ENCODE results near the gene CST9. TPM values are rescaled to one million over a fixed set of nuclear protein-coding genes. Genes with fewer than 3 reads are reported as not detected.

Gene CST9
- total RNA-seq, 1 donor: not detected

DNA sequence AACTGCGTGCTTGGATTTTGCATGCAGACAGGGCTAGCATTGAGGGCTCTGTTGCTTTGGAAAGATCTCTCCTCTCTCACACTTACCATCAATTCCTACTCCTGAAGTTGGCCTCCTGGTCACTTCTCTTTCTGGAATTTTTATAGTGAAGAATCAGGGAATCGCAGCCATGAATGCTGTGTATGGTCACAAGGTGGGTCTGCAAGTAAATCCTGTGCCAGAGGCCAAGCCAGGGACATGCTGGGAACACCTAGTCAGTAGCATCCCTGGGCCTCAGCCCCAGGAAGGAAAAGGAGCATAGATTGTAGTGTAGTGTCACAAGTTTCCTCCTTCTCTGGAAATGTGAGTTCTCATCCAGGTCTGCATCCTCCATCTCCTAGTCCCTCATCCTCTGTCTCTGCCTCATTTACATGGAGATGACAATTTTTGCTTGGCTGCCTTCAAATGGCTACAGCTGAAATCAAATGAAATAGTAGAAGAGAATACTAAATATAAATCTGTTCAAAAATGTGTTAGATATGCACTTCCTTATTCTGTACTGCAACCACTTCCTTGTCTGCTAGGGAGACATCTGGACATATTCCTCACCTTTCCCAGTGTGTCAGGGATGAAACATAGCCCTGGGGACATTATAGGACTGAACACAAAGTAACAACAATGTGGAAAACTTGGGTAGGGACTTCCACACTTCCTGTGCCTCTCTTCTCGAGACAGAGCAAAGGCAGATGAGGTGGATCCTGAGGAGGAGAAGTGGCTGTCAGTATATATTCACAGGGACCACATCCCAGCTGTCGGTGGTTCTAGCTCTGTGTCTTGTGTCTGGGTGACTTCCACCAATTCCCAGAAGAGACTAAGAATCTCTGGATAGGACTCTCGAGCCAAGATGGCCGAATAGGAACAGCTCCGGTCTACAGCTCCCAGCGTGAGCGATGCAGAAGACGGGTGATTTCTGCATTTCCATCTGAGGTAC, 17.0 kb downstream of the CST9 start:
- H3K4me3 ChIP-seq (ENCODE audit: low read depth, low read length): no peak overlapping the region
- DNase-seq (ENCODE audit: low read depth): no peak
- TF ChIP-seq, protein P1, sequence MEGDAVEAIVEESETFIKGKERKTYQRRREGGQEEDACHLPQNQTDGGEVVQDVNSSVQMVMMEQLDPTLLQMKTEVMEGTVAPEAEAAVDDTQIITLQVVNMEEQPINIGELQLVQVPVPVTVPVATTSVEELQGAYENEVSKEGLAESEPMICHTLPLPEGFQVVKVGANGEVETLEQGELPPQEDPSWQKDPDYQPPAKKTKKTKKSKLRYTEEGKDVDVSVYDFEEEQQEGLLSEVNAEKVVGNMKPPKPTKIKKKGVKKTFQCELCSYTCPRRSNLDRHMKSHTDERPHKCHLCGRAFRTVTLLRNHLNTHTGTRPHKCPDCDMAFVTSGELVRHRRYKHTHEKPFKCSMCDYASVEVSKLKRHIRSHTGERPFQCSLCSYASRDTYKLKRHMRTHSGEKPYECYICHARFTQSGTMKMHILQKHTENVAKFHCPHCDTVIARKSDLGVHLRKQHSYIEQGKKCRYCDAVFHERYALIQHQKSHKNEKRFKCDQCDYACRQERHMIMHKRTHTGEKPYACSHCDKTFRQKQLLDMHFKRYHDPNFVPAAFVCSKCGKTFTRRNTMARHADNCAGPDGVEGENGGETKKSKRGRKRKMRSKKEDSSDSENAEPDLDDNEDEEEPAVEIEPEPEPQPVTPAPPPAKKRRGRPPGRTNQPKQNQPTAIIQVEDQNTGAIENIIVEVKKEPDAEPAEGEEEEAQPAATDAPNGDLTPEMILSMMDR (IDR thresholded peaks at IDR 0.05; ENCODE audit: insufficient read depth, low read length): no peak

DNA sequence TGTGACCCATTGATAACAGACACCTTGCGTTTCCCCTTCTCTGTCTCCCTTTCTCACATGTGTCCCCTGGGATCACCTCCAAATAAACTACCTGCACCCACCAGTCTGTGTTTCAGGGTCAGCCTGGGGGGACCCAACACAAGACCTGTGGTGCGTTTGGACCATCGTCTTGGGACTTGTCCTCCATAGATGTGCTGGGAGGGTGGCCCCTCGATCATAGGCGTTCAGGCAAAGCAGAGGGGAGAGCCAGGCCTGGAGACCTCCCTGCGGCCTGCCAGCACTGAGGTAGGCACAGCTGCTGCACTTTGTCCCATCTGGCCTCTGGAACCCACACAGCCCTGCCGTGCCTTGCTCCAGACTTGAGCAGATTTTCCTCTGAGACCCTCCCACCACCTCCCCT, 18.1 kb downstream of the CST9 start:
- TF ChIP-seq, protein P1 (IDR thresholded peaks at IDR 0.05; ENCODE audit: insufficient read depth, low read length): no peak
- no peak for DNase-seq (ENCODE audit: low read depth)
- no peak overlapping the region for H3K4me3 ChIP-seq (ENCODE audit: low read depth, low read length)

DNA sequence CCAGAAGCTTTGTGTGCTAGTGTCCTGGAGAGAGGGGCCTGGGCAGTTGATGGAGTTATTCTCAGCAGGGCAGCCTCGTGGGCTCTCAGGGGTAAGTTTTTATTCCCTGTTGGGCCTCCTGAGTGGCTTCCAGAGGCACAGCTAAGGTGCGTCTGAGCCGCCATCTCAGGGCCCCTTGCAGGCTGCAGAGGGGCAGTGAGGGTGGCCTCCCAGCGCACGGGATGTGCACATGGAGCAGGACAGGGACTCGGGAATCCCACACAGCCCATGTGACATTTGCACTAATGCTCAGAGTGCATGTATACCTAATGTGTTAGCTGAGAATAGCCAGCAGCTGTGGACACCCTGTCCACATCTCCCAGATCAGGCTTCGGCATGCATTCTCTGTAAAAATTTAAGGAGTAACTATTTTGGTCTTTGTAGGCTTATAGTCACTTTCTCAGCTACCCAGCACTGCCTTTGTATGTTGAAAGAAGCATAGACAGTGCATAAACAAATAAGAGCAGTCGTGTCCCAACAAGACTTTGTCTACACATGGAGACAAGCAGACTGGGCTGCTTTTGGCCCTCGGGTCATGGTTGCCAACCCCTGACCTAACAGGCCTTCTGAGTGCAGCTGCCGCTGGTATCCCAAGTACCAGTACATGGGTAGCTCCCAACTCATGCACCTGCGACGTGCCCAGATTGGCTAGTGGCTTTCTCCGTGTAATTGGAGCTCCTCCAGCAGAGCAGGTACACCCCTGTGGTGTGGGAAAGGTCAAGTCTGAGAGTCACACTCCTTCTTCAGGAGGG, 18.8 kb downstream of the CST9 start:
- H3K4me3 ChIP-seq (ENCODE audit: low read depth, low read length): no peak overlapping the region
- TF ChIP-seq, protein P1 (IDR thresholded peaks at IDR 0.05; ENCODE audit: insufficient read depth, low read length): no peak
- no peak for DNase-seq (ENCODE audit: low read depth)

DNA sequence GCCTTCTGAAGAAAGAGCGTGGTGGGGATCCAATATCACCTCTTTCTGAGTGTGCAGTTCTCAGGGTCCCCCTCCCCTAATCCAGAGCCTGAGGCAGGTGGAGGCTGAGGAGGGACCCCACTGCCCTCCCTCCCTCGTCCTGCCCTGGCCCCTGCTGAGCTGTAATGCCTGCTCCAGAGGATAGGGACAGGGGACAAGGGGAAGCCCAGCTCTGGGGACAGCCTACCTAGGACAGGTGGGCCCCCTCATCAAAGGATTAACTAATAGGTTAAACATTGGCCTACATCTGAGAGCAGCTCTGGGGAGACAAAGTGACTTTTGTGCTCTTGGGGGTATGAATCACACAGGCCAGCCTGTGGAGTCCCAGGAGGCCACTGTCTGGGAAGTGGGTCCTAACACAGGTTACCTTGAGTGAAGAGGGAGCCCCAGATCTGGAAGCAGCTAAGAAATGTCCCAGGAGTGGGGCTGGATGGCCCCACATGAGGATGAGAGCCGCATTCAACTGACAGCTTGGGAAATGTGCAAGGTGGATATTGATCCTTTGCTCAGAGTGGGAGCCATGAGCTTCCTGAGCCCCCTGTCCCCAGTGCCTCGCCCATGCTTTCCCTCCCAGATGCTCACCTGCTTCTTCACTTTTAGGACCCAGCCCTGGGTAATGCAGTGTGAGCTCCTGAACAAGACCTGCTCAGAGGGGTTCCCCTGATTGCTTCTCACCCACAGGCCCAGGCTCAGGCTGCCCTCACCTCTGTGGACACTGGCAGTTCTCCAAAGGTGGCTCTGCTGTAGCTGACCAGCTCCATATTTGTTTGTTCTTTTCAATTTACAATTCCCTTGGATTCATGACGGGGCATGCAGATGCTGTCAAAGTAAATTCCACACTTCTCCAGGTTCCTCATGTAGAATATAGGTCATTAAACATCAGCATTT, 19.6 kb downstream of the CST9 start:
- DNase-seq (ENCODE audit: low read depth): no peak
- TF ChIP-seq, protein P1 (IDR thresholded peaks at IDR 0.05; ENCODE audit: insufficient read depth, low read length): no peak
- no peak overlapping the region for H3K4me3 ChIP-seq (ENCODE audit: low read depth, low read length)

DNA sequence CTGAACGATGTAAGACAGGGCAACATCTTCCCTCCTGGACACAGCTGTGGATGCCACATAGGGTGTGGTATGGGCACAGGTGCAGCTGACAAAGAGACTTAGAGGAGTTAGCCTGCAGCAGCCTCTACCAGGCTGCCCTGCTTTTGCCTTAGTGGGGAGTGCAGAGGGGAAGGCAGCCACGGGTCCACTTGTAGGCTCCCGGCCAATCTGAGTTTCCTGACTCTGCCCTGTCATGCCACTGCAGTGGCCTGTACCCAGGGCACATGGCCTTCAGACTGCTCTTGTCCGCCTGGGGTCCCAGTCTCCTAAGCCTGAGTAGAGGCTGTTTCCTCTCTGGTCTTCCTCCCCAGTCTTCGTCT, 20.3 kb downstream of the CST9 start:
- DNase-seq (ENCODE audit: low read depth): no peak
- TF ChIP-seq, protein P1 (IDR thresholded peaks at IDR 0.05; ENCODE audit: insufficient read depth, low read length): no peak
- H3K4me3 ChIP-seq (ENCODE audit: low read depth, low read length): no peak overlapping the region
